Germinal center (tissue), 1 donor: ENCODE measurements around the gene AGMO.
"Not testable (repeated sequence)": the region's sequence is repeated elsewhere in the genome, so short reads cannot be mapped to it uniquely, and the experiment has no call there.

Experiments used
- DNase-seq: peaks from one replicate; pipeline ENCODE4 v3.0.0; 2012; ENCODE audit warnings: mixed read lengths, low spot score

AGMO gene

GRCh38 chr7:15559416-15559928 is 2.3 kb downstream of the AGMO start:
- no peak for DNase-seq

DNA sequence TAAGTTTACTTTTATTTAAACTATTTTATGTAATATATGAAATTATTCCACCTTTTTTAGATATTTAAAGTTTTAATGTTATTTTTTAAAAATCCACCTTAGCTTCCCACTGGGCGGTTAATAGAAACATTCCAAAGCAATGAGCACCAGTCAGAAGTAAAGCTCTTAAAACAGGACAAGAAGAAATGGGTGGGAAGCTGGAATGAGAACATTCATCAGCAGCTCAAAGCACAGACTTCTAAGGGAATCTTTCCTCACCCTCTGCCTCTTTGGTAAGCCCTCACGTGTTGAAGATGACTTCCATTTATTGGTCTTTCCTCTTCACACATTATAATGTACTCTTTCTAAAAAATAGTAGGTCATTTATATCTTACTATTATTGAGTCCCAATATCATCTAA is 3.1 kb downstream of the AGMO start:
- no peak for DNase-seq

DNA sequence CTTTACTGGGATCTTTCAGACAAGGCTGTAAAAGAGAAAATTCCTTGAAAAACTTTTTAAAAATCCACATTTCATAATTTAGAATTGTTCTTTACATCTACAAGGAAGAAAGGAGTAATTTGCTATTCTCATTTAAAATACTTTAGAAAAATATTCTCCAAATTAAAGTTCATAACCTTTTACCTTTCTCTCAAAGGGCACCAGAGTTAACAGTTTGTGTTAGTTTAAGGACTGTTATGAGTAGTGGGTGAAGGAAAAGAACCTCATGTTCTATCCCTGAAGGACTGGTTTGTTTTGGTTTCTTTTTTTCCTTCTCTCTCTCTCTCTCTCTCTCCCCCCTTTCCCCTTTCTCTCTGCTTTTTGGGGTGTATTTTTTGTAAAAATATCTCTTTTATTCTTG is 4.1 kb downstream of the AGMO start:
- DNase-seq: no peak

GRCh38 chr7:15557186-15557585 is 4.6 kb downstream of the AGMO start:
- no peak for DNase-seq

DNA sequence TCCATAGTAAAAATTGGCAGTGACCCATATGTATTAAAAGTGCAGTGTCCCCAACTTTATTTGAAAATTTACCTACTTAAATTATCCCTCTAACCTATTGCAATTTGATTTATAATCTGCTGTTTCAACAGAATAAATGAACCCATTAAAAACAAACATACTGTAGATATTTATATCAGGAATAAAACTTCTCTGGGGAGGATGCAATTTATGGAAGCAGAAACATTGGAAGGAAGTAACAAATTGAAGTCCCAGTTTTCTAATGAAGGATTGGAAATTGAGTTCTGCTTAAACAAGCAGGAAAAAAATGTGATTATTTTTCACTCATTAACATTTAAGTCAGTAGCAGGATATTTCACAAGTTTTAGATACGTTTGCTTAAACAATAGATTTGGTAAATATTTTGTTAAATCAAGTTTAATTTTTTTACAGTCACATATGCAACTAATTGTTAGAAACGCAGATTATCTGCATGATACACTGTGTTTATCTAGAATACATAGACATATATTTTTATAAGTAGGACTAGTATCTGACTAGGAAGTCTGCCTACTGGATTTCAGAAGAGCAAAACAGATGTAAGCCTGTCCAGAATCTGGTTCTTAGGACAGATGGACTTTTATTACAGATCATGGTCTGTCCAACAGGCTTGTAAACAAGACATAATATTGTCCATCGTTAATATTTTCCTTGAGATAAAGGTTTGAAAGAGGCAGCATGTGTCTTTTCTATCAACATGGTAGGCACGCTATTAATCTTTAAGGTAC is 5.3 kb downstream of the AGMO start:
- no peak for DNase-seq

DNA sequence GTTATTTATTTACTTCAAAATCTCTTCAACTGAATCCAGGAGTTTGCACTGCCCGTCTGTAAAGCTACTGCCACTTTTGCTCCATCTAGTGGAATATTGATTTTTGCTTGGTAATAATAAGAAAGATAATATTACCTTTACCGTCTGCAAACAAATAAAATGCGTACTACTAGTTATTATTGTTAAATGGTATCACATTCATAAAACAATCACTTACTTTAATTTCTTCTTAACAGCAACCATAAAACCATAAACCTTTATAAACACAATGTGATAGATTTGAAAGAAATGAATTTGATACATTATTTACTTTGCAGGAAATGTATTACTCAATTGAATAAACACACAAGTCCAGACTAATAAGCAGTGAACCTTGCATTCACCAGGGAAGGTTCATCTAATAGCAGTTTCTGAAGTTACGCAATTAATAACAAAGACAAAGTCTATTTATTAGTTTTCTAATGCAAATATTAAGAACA is 6.4 kb downstream of the AGMO start:
- DNase-seq: no peak

GRCh38 chr7:15554744-15555143 is 7.1 kb downstream of the AGMO start:
- no peak for DNase-seq

- no peak for DNase-seq
Observed at GRCh38 chr7:15554081-15554480, 7.7 kb downstream of the AGMO start.

- DNase-seq: not testable (repeated sequence)
Observed at GRCh38 chr7:15547320-15547719, 14.5 kb downstream of the AGMO start.

DNA sequence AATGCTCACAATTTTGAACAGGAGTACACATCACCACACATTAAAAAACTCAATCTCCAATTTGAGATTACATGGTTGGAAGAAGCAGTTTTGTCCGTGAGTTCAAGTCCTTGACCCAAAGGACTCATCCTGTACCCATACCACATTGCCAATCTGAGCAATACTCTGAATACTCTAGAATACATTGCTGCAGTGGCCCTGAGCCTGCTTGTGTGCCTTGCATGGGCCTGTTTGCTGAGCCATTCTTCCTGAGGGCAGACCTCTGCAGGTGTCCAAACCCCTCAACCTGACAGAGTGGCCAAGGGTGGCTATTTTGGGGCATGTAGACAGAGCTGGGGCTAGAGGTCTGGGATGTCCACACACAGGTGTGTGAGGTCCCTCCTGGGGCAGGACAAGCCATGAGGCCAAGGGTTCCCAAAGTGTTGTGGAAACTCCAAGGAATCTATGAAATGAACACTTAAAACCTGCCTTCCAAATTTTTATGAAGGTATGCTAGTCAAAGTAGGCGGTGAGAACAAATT is 15.5 kb downstream of the AGMO start:
- no peak for DNase-seq

DNA sequence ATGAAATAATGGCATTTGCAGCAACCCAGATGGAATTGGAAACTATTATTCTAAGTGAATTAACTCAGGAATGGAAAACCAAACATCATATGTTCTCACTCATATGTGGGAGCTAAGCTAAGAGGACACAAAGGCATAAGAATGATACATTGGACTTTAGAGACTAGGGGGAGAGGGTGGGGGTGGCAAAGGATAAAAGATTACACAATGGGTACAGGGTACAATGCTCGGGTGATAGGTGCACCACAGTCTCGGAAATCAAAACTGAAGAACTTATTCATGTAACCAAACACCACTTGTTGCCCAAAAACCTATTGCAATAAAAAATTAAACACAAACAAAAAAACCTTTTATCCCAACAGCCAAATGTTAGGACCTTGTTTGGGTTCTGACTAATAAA is 17.8 kb downstream of the AGMO start:
- DNase-seq: no peak

- no peak for DNase-seq
Observed at GRCh38 chr7:15543256-15543655, 18.6 kb downstream of the AGMO start.

GRCh38 chr7:15527648-15528047 is 34.2 kb downstream of the AGMO start:
- no peak for DNase-seq

GRCh38 chr7:15525652-15526263 is 36.1 kb downstream of the AGMO start:
- no peak for DNase-seq

DNA sequence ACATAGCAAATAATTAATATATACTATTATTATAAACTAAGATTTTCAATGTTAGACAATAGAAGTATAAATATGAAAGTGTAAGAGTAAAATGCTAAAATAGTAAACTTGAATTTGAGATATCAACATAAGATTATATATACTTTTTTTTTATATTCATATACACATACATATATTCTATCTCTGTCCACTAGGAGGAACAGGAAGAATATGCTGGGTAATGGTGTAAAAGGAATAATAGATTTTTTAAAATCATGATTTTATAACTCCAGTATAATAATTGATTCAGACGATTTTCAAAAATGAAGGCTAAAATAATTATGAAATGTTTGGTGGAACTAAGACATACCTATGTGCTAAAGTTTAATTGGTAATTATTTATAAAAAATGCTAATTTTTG is 37.7 kb downstream of the AGMO start:
- DNase-seq: no peak

DNA sequence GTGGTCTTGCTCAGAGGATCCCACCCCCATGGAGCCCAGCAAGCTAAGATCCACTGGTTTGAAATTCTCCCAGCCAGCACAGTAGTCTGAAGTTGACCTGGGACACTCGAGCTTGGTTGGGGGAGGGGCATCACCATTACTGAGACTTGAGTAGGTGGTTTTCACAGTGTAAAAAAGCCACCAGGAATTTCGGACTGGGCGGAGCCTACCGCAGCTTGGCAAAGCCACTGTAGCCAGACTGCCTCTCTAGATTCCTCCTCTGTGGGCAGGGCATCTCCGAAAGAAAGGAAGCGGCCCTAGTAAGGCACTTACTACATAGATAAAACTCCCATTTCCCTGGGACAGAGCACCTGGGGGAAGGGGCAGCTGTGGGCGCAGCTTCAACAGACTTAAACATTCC is 44.0 kb downstream of the AGMO start:
- not testable (repeated sequence) for DNase-seq

DNA sequence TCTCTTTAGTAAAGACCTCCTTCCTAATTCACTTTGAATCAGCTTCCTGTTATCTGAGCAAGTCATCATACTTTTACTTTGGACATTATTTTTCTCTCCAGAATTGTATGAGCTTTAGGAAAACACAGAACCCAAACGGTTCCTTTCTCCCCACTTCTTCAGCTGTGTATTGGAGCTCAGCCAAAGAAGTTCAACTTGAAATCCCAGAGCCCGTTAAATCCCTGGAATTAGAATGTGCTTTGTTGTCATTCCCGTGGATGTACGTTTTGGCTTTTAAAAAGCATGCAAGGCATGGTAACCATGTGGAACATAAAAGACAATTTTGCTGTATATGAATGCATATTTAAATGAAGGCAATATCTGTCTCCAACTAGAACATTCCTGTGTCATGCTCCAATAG is 46.6 kb downstream of the AGMO start:
- DNase-seq: no peak

- no peak for DNase-seq
Observed at GRCh38 chr7:15508258-15508657, 53.6 kb downstream of the AGMO start.

DNA sequence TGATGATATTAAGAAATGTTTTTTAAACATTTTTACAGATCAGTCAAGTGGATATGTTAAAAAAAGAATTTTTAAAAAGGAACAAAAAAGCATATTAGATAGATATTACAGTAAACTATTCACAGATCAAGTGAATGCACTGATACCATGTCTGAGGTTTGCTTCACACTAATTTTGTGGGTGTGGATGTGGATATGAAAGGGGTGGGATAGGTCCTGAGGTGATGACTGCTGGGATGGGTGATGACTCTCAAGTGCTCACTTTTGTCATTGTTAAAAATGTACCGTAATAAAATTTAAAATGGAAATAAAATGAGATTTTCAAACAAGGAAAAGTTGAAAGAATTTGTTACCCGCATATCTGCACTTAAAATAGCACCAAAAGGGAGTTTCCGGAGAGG is 54.1 kb downstream of the AGMO start:
- no peak for DNase-seq

DNA sequence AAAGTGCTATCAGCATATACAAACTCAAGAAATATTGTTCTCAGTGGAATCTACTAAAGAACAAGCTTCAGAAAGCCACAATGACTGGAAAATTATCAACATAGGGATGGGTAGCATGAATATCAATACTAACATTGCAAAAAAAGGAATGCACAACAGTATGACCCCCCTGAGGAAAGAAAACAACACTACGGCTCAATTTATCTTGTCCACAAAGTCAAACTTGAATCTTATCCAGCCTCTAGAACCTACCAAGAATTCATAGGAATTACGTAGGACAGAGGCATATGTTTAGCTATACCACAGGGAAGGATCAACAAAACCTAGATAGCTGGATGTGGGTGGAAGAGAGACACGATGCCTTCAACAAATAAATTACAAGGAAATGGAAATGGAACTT is 54.6 kb downstream of the AGMO start:
- no peak for DNase-seq

GRCh38 chr7:15505761-15506160 is 56.1 kb downstream of the AGMO start:
- DNase-seq: no peak

GRCh38 chr7:15504351-15504750 is 57.5 kb downstream of the AGMO start:
- DNase-seq: no peak

GRCh38 chr7:15503603-15504290 is 58.1 kb downstream of the AGMO start:
- no peak for DNase-seq
